Activated CD4-positive, alpha-beta T cell treated with anti-CD3 and anti-CD28 coated beads, Interleukin-2, amount 10 ng/mL, durations not matched to agents 24 days and 14 days (primary cell): ENCODE results near the gene HABP2. TPM values are rescaled to one million over a fixed set of nuclear protein-coding genes. Genes with fewer than 3 reads are reported as not detected.

Experiments
- DNase-seq: peaks from one replicate; pipeline ENCODE4 v3.0.0; 2022
- H3K27ac Mint-ChIP-seq: one replicate; pipeline ENCODE4 v1.8.0; 2022; ENCODE audit warnings: mild to moderate bottlenecking, mixed read lengths
- H3K27me3 Mint-ChIP-seq: one replicate; pipeline ENCODE4 v1.8.0; 2022; ENCODE audit warnings: mixed read lengths
- H3K36me3 Mint-ChIP-seq: one replicate; pipeline ENCODE4 v1.8.0; 2022; ENCODE audit warnings: low read depth, mild to moderate bottlenecking, mixed read lengths
- H3K4me1 Mint-ChIP-seq: one replicate; pipeline ENCODE4 v1.8.0; 2021; ENCODE audit warnings: mixed read lengths
- H3K4me3 Mint-ChIP-seq: one replicate; pipeline ENCODE4 v1.8.0; 2022; ENCODE audit warnings: mild to moderate bottlenecking, moderate library complexity, mixed read lengths
- H3K9me3 Mint-ChIP-seq: one replicate; pipeline ENCODE4 v1.8.0; 2021; ENCODE audit warnings: mixed read lengths
- intact Hi-C: fragments of 100-400 bp; cut with micrococcal nuclease; formaldehyde crosslinking; loops from one replicate; pipeline ENCODE4 v1.15.1; 2023
- total RNA-seq: library from RNA; stranded (reverse); gene quantifications from 2 replicates; pipeline ENCODE4 v1.2.3, GENCODE V29; 2022

Gene HABP2
- not detected in 2 replicates for total RNA-seq

DNA sequence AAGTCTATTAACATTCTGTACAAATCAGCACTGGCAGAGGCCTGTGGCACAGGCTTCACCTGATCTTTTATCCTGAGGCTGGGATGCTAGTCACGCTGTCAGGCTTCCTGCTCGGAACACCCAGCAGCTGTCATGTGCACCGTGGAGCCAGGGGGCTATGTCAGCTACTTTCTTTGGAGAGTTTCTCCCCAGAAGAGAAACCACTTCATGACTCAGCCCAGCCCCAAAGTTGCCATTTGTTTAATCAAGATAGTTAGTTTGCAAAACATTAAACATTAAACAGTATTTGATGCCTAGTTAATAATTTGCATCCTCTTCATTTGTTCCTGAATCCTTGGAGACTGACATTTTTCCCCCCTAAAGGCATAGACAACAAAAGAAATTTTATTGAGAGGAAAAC lies at the start of gene HABP2:
HABP2 (plus strand) TSS at position 353 of the 400 bp plus-strand sequence. CDS start 69 bp downstream, outside the sequence.
- intact Hi-C loops = no loop called here
- H3K4me1 Mint-ChIP-seq = peaks cover 8% of the 10 kb centered on the region
- no peaks in the 10 kb centered on the region for H3K36me3 Mint-ChIP-seq
- no peak within 1 kb of the TSS for H3K4me3 Mint-ChIP-seq
- H3K9me3 Mint-ChIP-seq = no peaks in the 10 kb centered on the region
- H3K27ac Mint-ChIP-seq = no peak within 1 kb of the TSS
- no peak for DNase-seq
- peaks cover 19% of the 10 kb centered on the region for H3K27me3 Mint-ChIP-seq

DNA sequence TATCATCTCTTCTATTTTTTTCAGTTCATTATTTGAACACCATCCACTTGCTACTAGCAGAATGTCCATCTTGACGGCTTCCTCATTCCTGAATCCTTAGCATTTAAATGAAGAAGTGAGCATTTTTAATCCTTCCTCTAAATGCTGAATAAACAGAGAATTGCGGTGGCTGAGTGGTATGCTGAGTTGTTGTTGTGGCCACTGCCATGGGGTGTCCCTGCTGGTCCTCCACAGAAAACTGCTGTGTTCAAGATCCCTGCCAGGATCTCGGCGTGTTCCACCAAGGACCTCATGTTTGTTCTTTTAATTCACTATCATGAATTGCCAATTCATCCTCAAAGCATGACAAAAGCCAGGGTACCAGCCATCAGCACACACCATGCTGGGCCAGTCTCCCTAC lies 48.9 kb upstream of the HABP2 start:
- peaks cover 5% of the 10 kb centered on the region for H3K27me3 Mint-ChIP-seq
- no peak overlapping the region for H3K4me3 Mint-ChIP-seq
- no peaks in the 10 kb centered on the region for H3K36me3 Mint-ChIP-seq
- no peak overlapping the region for H3K27ac Mint-ChIP-seq
- DNase-seq = no peak
- intact Hi-C loops = no loop called here
- peaks cover 3% of the 10 kb centered on the region for H3K9me3 Mint-ChIP-seq
- H3K4me1 Mint-ChIP-seq = no peaks in the 10 kb centered on the region

DNA sequence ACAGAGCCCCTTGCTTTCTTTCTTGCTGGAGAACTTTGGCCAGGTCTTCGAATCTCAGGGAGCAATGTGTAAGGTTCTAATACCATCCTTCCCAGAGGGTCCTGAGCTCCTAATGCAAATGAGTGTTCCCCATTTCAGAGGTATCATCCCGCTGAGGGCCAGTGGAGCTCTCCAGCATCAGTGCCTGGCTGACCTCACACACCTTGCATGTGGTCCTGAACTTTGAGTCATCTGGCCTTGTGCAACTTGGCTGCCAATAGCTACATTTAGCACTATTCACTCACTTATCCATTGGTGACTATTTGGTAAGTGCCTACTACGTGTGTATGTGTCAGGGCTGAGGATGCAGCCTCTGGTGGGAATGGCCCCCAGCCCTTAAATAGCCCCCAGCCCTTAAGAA lies 48.4 kb upstream of the HABP2 start:
- peaks cover 3% of the 10 kb centered on the region for H3K9me3 Mint-ChIP-seq
- intact Hi-C loops = no loop called here
- H3K27ac Mint-ChIP-seq = no peak overlapping the region
- H3K27me3 Mint-ChIP-seq = peaks cover 5% of the 10 kb centered on the region
- no peaks in the 10 kb centered on the region for H3K4me1 Mint-ChIP-seq
- H3K36me3 Mint-ChIP-seq = no peaks in the 10 kb centered on the region
- DNase-seq = no peak
- no peak overlapping the region for H3K4me3 Mint-ChIP-seq

DNA sequence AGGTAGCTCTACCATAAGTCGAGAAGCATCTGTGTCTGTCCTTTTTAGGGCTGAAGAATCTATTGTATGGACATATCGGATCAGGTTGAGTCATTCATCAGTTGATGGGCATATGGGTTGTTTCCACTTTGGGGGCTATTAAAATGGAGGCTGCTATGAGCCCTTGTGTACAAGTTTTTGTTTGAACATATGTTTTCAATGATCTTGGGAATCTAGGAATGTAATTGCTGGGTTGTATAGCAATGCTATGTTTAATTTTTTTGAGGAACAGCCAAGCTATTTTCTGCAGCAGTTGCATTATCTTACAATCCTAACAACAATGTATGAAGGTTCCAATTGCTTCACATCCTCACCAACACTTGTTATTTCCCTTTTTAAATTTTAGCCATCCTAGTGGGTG lies 46.4 kb upstream of the HABP2 start:
- Mint-ChIP-seq H3K27me3 (peaks cover 7% of the 10 kb centered on the region), H3K36me3 (no peaks in the 10 kb centered on the region), H3K27ac (no peak overlapping the region), H3K4me1 (no peaks in the 10 kb centered on the region), H3K4me3 (no peak overlapping the region), H3K9me3 (peaks cover 4% of the 10 kb centered on the region)
- intact Hi-C loops = no loop called here
- DNase-seq = no peak

DNA sequence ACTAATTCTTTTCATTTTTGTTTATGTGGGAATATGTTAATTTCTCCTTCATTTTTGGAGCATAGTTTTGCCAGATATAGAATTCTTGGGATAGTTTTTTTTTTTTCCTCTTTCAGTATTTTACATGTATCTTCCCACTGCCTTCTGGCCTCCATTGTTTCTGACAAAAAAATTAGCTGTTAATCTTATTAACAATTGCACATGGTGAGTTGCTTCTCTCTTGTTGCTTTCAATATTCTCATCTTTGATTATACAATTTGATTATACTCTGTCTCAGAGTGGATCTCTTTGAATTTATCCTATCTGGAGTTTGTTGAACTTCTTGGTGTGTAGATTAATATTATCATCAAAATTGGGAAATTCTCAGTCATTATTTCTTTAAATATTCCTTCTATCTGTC lies 41.4 kb upstream of the HABP2 start:
- no peak overlapping the region for H3K4me3 Mint-ChIP-seq
- intact Hi-C loops = no loop called here
- no peak overlapping the region for H3K27ac Mint-ChIP-seq
- H3K27me3 Mint-ChIP-seq = peaks cover 10% of the 10 kb centered on the region
- no peak for DNase-seq
- H3K9me3 Mint-ChIP-seq = peaks cover 6% of the 10 kb centered on the region
- H3K36me3 Mint-ChIP-seq = no peaks in the 10 kb centered on the region
- no peaks in the 10 kb centered on the region for H3K4me1 Mint-ChIP-seq

DNA sequence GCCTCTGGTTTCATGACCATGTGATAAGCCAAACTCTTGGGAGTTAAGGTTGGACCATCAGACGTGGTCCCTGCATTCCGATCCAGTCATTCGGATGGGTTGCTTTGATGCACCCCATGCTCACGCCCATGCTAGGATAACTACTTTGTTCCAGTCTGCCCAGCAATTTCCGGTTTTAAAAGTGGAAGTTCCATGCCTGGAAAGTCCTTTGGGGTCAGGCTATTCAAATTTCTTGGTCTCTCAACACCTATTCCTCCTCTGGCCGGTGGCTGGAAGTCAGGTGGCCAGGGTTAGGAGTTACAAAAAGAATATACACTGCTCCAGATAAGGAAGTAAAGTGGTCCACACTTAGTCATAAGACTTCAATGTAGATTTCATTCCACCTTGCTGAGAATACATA lies 37.7 kb upstream of the HABP2 start:
- H3K27me3 Mint-ChIP-seq = peaks cover 6% of the 10 kb centered on the region
- no peak overlapping the region for H3K4me3 Mint-ChIP-seq
- no peak for DNase-seq
- H3K9me3 Mint-ChIP-seq = peaks cover 6% of the 10 kb centered on the region
- intact Hi-C loops = no loop called here
- no peaks in the 10 kb centered on the region for H3K4me1 Mint-ChIP-seq
- H3K36me3 Mint-ChIP-seq = no peaks in the 10 kb centered on the region
- no peak overlapping the region for H3K27ac Mint-ChIP-seq

DNA sequence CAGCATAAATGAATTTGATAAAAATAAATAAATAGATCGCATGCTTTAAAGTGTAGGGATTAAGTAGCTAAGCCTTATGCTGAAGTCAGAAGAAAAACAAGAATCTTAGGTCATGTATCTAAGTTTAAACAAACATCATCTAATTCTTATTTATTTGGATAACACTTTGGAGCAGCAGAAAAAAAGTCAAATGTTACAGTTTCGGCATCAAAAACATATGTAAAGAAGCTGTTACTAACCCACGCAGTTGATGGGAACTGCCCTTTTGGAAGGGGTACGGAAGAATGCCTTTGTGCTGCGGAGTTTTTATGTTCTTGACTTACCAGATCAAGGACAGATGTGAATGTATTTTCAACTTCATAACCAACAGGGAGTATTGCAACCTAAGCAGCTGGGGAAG lies 37.3 kb upstream of the HABP2 start:
- no peak for DNase-seq
- peaks cover 6% of the 10 kb centered on the region for H3K9me3 Mint-ChIP-seq
- intact Hi-C loops = no loop called here

DNA sequence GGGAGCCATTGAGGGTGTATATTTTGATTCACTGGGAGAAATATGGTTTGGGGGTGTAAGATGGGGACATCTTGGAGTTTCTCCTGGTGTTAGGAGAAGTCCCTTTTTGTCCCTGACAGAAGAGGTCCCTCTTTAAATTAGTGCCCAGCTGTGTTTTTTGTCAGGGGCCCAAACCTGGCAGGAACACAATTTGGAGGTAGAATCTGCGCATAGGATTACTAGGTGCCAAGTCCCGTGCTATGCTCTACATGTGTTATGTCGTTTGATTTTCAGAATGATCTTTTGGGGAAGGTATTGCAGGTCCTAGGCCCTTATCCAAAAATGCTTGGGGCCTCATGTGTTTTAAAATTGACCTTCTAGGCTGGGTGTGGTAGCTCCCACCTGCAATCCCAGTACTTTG lies 36.8 kb upstream of the HABP2 start:
- Mint-ChIP-seq H3K4me3 (no peak overlapping the region), H3K4me1 (no peaks in the 10 kb centered on the region), H3K9me3 (peaks cover 6% of the 10 kb centered on the region), H3K36me3 (no peaks in the 10 kb centered on the region), H3K27ac (no peak overlapping the region), H3K27me3 (peaks cover 7% of the 10 kb centered on the region)
- intact Hi-C loops = no loop called here
- no peak for DNase-seq

More for the DNA sequence above, 37.3 kb upstream of the HABP2 start:
- no peak overlapping the region for H3K4me3 Mint-ChIP-seq
- no peaks in the 10 kb centered on the region for H3K36me3 Mint-ChIP-seq
- peaks cover 4% of the 10 kb centered on the region for H3K27me3 Mint-ChIP-seq
- H3K27ac Mint-ChIP-seq = no peak overlapping the region
- H3K4me1 Mint-ChIP-seq = no peaks in the 10 kb centered on the region

DNA sequence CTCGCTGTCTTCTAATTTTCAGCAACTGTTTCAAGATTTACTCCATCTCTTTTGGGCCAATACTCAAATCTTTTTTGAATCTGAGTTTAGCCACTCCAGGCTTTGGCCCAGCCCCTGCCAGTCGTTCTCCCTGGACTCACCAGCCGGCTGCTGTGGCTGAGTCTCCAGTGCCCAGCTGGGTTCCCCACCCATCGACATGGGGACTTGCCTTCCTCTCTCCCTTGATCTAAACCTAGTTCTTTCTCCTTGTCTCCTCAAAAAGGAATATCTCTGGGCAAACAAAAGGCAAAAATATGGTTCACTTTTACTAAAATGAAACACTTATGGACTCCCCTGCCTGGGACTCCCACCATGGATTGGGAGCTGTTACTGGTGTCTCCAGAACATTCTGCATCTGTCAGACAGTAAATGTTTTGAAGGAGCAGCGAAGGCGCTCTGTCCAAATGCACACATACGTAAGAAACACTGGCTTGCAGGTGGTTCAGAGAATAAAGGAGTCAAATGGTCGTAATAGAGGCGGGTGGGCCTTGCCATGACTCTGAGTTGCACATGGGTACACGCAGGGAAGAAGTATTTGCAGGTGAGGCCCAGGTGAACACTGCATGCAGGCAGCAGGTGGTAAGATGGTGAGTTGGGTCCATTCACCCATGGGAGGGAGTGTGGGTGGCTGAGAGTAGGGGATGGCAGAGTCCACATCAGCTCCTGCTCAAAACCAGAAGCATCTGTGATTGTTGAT lies 35.5 kb upstream of the HABP2 start:
- Mint-ChIP-seq H3K36me3 (no peaks in the 10 kb centered on the region), H3K9me3 (no peaks in the 10 kb centered on the region), H3K4me3 (no peak overlapping the region), H3K27ac (no peak overlapping the region), H3K27me3 (peaks cover 4% of the 10 kb centered on the region), H3K4me1 (no peaks in the 10 kb centered on the region)
- intact Hi-C loops = no loop called here
- DNase-seq = no peak

DNA sequence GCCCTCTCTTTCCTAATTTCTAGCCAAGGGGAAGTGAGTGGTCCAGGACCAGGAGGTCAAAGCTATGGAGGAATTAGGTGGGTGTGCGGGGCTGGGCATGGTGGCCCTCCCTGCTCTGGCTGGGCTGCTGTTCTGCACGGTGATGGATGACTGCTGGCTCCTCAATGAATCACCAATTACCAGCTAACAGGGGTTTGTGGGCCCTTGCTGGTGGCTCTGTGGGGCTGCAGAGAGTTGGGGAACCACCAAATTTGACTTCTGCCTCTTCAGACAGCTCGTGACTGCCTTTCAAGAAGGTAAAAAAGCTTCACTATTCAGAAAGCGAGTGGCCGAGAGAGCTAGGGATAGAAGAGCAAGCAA lies 35.0 kb upstream of the HABP2 start:
- Mint-ChIP-seq H3K27ac (no peak overlapping the region), H3K36me3 (no peaks in the 10 kb centered on the region), H3K9me3 (no peaks in the 10 kb centered on the region), H3K27me3 (peaks cover 4% of the 10 kb centered on the region), H3K4me3 (no peak overlapping the region), H3K4me1 (no peaks in the 10 kb centered on the region)
- intact Hi-C loops = no loop called here
- DNase-seq = no peak

DNA sequence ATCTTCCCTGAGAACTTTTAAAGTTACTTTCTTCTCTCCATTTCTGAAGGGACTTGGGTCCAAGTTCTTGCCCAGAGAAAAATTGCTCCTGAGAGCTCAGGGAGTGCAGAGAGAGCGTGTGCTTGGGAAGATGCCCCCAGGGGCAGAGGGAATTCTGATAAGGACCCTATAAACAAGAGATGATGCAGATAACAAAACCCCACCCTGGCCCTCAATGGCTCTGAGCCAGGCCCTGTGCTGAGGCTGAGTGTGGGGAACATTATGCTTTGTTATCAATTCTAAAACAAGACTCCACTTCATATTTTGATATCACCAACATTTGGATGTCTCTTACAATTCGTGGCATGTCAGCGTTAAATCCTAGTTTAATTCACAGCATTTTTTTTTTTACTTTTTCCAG lies 34.4 kb upstream of the HABP2 start:
- no peak for DNase-seq
- no peaks in the 10 kb centered on the region for H3K9me3 Mint-ChIP-seq
- H3K27me3 Mint-ChIP-seq = peaks cover 4% of the 10 kb centered on the region
- intact Hi-C loops = no loop called here
- H3K4me1 Mint-ChIP-seq = no peaks in the 10 kb centered on the region
- H3K4me3 Mint-ChIP-seq = no peak overlapping the region
- H3K27ac Mint-ChIP-seq = no peak overlapping the region
- H3K36me3 Mint-ChIP-seq = no peaks in the 10 kb centered on the region

DNA sequence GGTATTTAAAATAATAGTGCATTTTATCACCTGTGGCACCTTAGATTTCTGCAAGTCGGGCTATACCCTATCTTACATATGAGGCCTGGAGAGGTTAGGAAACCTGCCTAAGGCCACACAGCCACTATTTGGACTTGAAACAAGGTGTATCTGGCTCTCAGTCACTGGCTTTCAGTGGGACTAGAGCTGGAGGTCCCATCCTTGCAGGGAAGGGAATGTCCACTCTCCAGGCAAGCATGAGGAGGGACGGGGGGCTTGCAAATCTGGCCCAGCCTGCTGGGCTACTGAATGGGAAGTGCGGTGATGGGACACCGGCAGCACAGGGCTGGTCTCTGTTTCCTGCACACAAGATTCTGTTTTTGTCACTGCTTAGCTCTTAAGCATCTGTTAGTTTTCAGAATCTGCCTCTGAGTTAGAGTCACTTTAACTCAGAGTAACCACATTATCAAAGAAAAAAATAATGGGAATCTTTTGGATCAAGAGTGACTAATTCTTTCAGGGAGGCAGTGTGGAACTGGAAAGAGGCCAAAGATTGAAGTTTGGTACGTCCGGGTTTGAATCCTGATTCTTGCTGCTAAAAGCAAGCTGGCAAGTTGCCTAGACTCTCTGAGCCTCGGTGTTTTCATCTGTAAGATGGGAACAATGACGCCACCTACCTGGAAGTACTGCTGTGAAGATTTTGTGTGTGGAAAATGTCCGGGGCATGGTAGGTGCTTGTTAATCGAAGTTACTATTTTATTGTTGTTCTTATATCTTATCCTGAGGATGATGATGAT lies 33.8 kb upstream of the HABP2 start:
- no peaks in the 10 kb centered on the region for H3K36me3 Mint-ChIP-seq
- peaks cover 4% of the 10 kb centered on the region for H3K27me3 Mint-ChIP-seq
- no peak overlapping the region for H3K4me3 Mint-ChIP-seq
- H3K27ac Mint-ChIP-seq = no peak overlapping the region
- no peaks in the 10 kb centered on the region for H3K4me1 Mint-ChIP-seq
- no peak for DNase-seq
- no peaks in the 10 kb centered on the region for H3K9me3 Mint-ChIP-seq
- intact Hi-C loops = no loop called here

DNA sequence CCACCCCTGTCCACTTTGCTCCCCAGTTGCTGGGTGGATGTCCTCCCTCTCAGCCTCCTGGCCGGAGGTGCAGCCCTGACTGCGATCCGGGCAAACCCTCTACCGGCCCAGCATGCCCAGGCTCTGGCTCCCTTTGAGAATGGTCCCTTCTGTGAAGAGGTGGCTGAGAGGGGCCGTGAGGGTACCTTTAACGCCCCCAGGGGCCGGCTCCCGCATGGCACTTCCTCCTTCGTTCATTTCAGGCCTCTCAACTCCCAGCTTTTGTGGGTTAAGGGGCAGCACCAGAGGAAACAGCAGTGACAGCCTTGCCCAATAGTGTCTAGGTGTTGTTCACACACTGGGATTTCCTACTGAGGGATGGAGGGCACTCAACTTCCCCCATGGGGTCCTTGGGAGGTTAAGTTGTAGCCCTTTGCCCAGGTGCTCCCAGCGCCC lies 33.2 kb upstream of the HABP2 start:
- no peak overlapping the region for H3K4me3 Mint-ChIP-seq
- no peak for DNase-seq
- H3K27ac Mint-ChIP-seq = no peak overlapping the region
- no peaks in the 10 kb centered on the region for H3K9me3 Mint-ChIP-seq
- intact Hi-C loops = no loop called here
- peaks cover 4% of the 10 kb centered on the region for H3K27me3 Mint-ChIP-seq
- no peaks in the 10 kb centered on the region for H3K4me1 Mint-ChIP-seq
- no peaks in the 10 kb centered on the region for H3K36me3 Mint-ChIP-seq

DNA sequence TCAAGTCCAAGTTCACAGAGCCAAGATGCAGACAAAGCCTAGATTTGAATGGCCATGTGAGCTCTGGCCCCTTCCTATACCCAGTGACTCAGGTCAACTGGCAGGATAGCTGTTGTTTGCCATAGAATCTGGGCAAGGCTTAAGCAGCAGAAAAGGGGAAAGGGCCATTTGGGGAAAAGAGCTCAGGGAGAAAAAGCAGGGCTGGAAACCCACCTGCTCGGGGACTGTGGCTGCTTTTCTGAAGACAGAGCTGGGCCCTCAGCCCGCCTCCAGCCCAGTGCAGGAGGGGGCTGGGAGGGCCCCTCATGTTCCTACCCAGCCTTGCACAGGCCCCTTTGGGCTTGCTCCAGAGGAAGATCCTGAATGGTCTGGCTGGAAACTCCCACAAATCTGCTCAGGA lies 32.6 kb upstream of the HABP2 start:
- no peak overlapping the region for H3K4me3 Mint-ChIP-seq
- no peaks in the 10 kb centered on the region for H3K4me1 Mint-ChIP-seq
- H3K27me3 Mint-ChIP-seq = peaks cover 4% of the 10 kb centered on the region
- H3K36me3 Mint-ChIP-seq = no peaks in the 10 kb centered on the region
- DNase-seq = no peak
- H3K27ac Mint-ChIP-seq = no peak overlapping the region
- intact Hi-C loops = no loop called here
- H3K9me3 Mint-ChIP-seq = no peaks in the 10 kb centered on the region
